ENCODE results near the gene CAMK1D. TPM values are rescaled to one million over a fixed set of nuclear protein-coding genes. Genes with fewer than 3 reads are reported as not detected.
A peak's percentile ranks its signal among the peaks of the same experiment; 100 is the strongest.

CAMK1D gene
- total and polyA plus RNA-seq, 8 donors: 1.4 to 26.9 (median 3.9) TPM

DNA sequence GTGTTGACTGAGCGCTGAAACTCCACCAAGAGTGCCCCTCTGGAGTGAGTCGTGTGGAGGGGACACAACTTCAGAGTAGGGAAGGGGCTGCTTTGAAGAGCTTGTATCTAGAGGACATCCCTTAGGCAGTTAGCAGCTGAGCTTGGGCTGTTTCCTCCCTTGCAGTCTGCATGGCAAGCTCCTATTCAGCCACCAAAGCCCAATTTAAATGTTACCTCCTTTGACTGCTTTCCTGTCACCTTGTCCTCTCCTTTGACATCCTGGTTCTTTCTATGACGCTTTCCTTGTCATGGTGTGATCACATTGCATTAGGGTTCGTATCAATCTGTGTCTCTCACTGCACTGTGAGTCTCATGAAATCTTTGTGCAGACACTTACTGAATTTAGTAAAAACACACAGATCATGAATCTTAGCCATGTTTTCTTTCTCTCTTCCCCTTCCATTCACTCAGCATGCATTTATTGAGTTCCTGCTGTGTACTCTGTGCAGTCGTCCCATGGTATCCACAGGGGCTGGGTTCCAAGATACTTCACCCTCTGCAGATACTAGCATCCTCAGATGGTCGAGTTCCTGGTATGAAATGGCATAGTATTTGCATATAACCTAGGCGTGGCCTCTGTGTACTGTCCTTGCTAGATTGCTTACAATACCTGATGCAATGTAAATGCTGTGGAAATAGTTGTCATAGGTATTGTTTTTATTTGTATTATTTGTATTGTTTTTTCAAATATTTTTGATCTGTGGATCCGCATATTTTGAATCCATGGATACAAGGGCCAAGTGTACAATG, 423.6 kb downstream of the CAMK1D start:
- WGBS, 5 donors: 77 to 83% (median 79%) methylated on average over 8 of the region's 8 CpGs
- H3K27ac ChIP-seq: no peak overlapping the region
- intact Hi-C loops (cut with DNase I; ENCODE audit: low total_unique reads): no loop called here
- no peak for TF ChIP-seq POLR2AphosphoS5 (IDR thresholded peaks at IDR 0.05)
- no peak for TF ChIP-seq POLR2A (IDR thresholded peaks at IDR 0.05)
- no peak for TF ChIP-seq CTCF (IDR thresholded peaks at IDR 0.05)
- TF ChIP-seq EP300 (IDR thresholded peaks at IDR 0.05): no peak
- H3K36me3 ChIP-seq: peaks cover 0 to 11% (median 5%) of the 10 kb centered on the region in 4 donors
- H3K9me3 ChIP-seq: no peaks in the 10 kb centered on the region
- no peak overlapping the region for H3K4me3 ChIP-seq
- peaks cover 0 to 15% (median 2%) of the 10 kb centered on the region in 4 donors for H3K4me1 ChIP-seq
- no peaks in the 10 kb centered on the region for H3K27me3 ChIP-seq
- no peak for DNase-seq

DNA sequence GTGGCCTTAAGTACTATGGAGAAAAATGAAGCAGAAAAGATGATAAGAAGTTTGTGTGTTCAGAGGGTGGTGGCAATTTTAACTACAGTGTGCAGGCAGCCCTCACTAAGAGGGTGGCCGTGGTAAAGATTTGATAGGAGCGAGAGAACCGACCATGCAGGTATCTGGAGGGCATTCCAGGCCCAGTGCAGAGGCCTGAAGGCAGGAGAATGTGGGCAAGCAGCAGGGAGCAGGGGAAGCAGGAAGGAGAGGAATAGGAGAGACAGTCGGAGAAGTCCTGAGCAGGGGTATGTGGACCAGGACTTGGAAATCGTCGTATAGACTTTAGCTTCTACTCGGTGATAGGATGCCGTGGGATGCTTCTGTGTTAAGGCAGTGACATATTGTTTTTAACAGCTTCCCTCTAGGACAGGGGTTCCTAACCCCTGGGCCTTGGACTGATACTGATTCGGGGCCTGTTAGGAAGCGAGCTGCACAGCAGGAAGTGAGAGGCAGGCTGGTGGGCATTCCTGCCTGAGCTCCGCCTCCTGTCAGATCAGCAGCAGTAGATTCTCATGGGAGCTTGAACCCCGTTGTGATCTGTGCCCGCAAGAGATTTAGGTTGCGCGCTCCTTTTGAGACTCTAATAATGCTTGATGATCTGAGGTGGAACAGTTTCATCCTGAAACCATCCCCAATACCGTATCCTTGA, 425.0 kb downstream of the CAMK1D start:
- no peak overlapping the region for H3K4me3 ChIP-seq
- TF ChIP-seq CTCF (IDR thresholded peaks at IDR 0.05) (no peak), EP300 (IDR thresholded peaks at IDR 0.05) (no peak), POLR2A (IDR thresholded peaks at IDR 0.05) (no peak), POLR2AphosphoS5 (IDR thresholded peaks at IDR 0.05) (no peak)
- no peaks in the 10 kb centered on the region for H3K9me3 ChIP-seq
- peaks cover 0 to 15% (median 2%) of the 10 kb centered on the region in 4 donors for H3K4me1 ChIP-seq
- H3K27me3 ChIP-seq: no peaks in the 10 kb centered on the region
- intact Hi-C loops (cut with DNase I; ENCODE audit: low total_unique reads): no loop called here
- no peak overlapping the region for H3K27ac ChIP-seq
- DNase-seq: peak in 1 of 2 donors; percentile 69
- 59 to 76% (median 63%) methylated on average over 16 of the region's 16 CpGs for WGBS, 5 donors
- peaks cover 0 to 9% (median 5%) of the 10 kb centered on the region in 4 donors for H3K36me3 ChIP-seq

- Histone ChIP-seq H3K27ac (no peak overlapping the region), H3K4me3 (no peak overlapping the region), H3K27me3 (no peaks in the 10 kb centered on the region), H3K36me3 (no peaks in the 10 kb centered on the region), H3K9me3 (no peaks in the 10 kb centered on the region), H3K4me1 (peaks cover 0 to 15% (median 4%) of the 10 kb centered on the region in 4 donors)
- intact Hi-C loops (cut with DNase I; ENCODE audit: low total_unique reads): no loop called here
- 69 to 90% (median 83%) methylated on average over 7 to 8 of the region's 8 CpGs for WGBS, 5 donors
- no peak for DNase-seq
- no peak for TF ChIP-seq EP300 (IDR thresholded peaks at IDR 0.05)
- no peak for TF ChIP-seq POLR2AphosphoS5 (IDR thresholded peaks at IDR 0.05)
- TF ChIP-seq POLR2A (IDR thresholded peaks at IDR 0.05): no peak
Measured at GRCh38 chr10:12777840-12778585, 428.7 kb downstream of the CAMK1D start.

GRCh38 chr10:12780634-12781601, 431.6 kb downstream of the CAMK1D start:
- WGBS, 5 donors: 80 to 86% (median 85%) methylated on average over 22 of the region's 22 CpGs
- Histone ChIP-seq H3K27me3 (no peaks in the 10 kb centered on the region), H3K9me3 (no peaks in the 10 kb centered on the region), H3K4me3 (no peak overlapping the region), H3K27ac (peak overlapping the region in 1 of 5 donors; percentile 4), H3K36me3 (no peaks in the 10 kb centered on the region), H3K4me1 (peaks cover 0 to 5% (median 0%) of the 10 kb centered on the region in 4 donors)
- intact Hi-C loops (cut with DNase I; ENCODE audit: low total_unique reads): loop anchor here (10.0 kb wide), 1 partner anchor 114 kb away; no protein-coding TSS in a partner anchor
- TF ChIP-seq POLR2A (IDR thresholded peaks at IDR 0.05): no peak
- no peak for TF ChIP-seq POLR2AphosphoS5 (IDR thresholded peaks at IDR 0.05)
- TF ChIP-seq CTCF (IDR thresholded peaks at IDR 0.05): no peak
- TF ChIP-seq EP300 (IDR thresholded peaks at IDR 0.05): no peak
- no peak for DNase-seq

Measured in stomach (tissue), 9 donors.